ENCODE results near the gene TLE4. TPM values are rescaled to one million over a fixed set of nuclear protein-coding genes. Genes with fewer than 3 reads are reported as not detected.

Gene TLE4
- total and polyA plus RNA-seq, 2 experiments from 2014 or later, result 45.8 to 72.9 TPM

GRCh38 chr9:79699479-79699878 is 127.7 kb downstream of the TLE4 start (continued):
- TF ChIP-seq ZNF462 (CRISPR knock-in tag; IDR thresholded peaks at IDR 0.05) (no peak), POLR2AphosphoS5 (IDR thresholded peaks at IDR 0.05; ENCODE audit: low read depth) (no peak), ZNF114 (CRISPR knock-in tag; IDR thresholded peaks at IDR 0.05) (no peak), JUNB (IDR thresholded peaks at IDR 0.05; ENCODE audit: unreplicated experiment) (no peak), REST (IDR thresholded peaks at IDR 0.05; ENCODE audit: unreplicated experiment) (no peak), STAT1 (IDR thresholded peaks at IDR 0.05; ENCODE audit: unreplicated experiment) (no peak), CREB1 (CRISPR knock-in tag; IDR thresholded peaks at IDR 0.05; ENCODE audit: low read depth) (no peak), CTCF (conservative IDR thresholded peaks at IDR 0.05; ENCODE audit: low read depth in 2 of 2) (no peak), ZNF331 (CRISPR knock-in tag; IDR thresholded peaks at IDR 0.05; ENCODE audit: low read depth) (no peak), EZH2 (IDR thresholded peaks at IDR 0.05; ENCODE audit: low read depth, unreplicated experiment) (no peak)

All from GM23338 (cell line).